HCT116 (cell line): ENCODE results near the gene ADCY6. TPM values are rescaled to one million over a fixed set of nuclear protein-coding genes. Genes with fewer than 3 reads are reported as not detected.

ENCODE experiments used
- ATAC-seq: fragments of 200-7000 bp; cut with Tn5 transposase; 2 replicates; pipeline ENCODE4 v1.9.1; 2020; ENCODE audit warnings: mild to moderate bottlenecking, moderate library complexity
- BruUV-seq: library from RNA; stranded (reverse); fragments of 400-500 nt; replicated peaks from 2 replicates; lab custom pipeline; 2021; lab: Mats Ljungman, UMichigan
- CTCF ChIA-PET: fragments of 300-600 bp; sonication (Branson Sonifier 250); formaldehyde crosslinking; loops from one replicate; lab custom pipeline; 2021; ENCODE audit warnings: antibody characterized with exemption; lab: Charles Lee
- POLR2A ChIA-PET: fragments of 300-600, 350-600 bp; sonication (Branson Sonifier 250); formaldehyde crosslinking; loops from one replicate; lab custom pipeline; 2021; ENCODE audit warnings: antibody characterized with exemption; lab: Charles Lee
- RAD21 ChIA-PET, 2 experiments: fragments of 300-600 bp; sonication (Branson Sonifier 250); formaldehyde crosslinking; loops; one replicate each; lab custom pipeline; 2023; ENCODE audit warnings: low total read pairs in 2 of 2; ENCODE audit not compliant: uncharacterized antibody in 2 of 2, unreplicated experiment in 2 of 2, low non-redundant PET in 1 of 2; lab: Charles Lee
- DNase-seq: peaks from one replicate; pipeline ENCODE4 v3.0.0-alpha.2; 2010; ENCODE audit warnings: low read depth, low spot score
- H2AFZ ChIP-seq: fragments of 200-600 bp; shearing (Covaris generic), sonication (generic); 2 replicates; pipeline ENCODE4 v1.6.1; 2017; ENCODE audit warnings: low read depth, mixed run types, mixed read lengths, antibody characterized with exemption, low read length; ENCODE audit not compliant: poor library complexity, severe bottlenecking
- H3K27ac ChIP-seq: 2 replicates; pipeline ENCODE4 v1.5.1; 2012; ENCODE audit warnings: low read depth, low read length
- H3K27me3 ChIP-seq: fragments of 200-600 bp; sonication (generic); 2 replicates; pipeline ENCODE4 v1.6.1; 2016; ENCODE audit warnings: mixed run types, low read length, mixed read lengths; ENCODE audit not compliant: insufficient read depth
- H3K36me3 ChIP-seq, 2 experiments: fragments of 200-500 bp in 1 of 2; fragments of 200-600 bp in 1 of 2; sonication (Bioruptor generic) in 1 of 2; sonication (generic) in 1 of 2; 2 replicates each; pipeline versions ENCODE4 v1.5.1 to v1.6.1; 2014 to 2016; ENCODE audit warnings: low read length in 2 of 2, inconsistent platforms in 1 of 2, mixed read lengths in 1 of 2, mixed run types in 1 of 2; ENCODE audit not compliant: insufficient read depth in 2 of 2, control insufficient read depth in 1 of 2
- H3K4me1 ChIP-seq, 2 experiments: fragments of 200-600 bp in 1 of 2; sonication (generic) in 1 of 2; 2 replicates each; pipeline versions ENCODE4 v1.5.1 to v1.6.1; 2012 to 2017; ENCODE audit warnings: low read length in 2 of 2, inconsistent platforms in 1 of 2, mild to moderate bottlenecking in 1 of 2, mixed read lengths in 1 of 2, mixed run types in 1 of 2, moderate library complexity in 1 of 2; ENCODE audit not compliant: insufficient read depth in 2 of 2, control insufficient read depth in 1 of 2
- H3K4me2 ChIP-seq: fragments of 200-600 bp; sonication (generic); 2 replicates; pipeline ENCODE4 v1.6.1; 2017; ENCODE audit warnings: mixed run types, low read length, mixed read lengths
- H3K4me3 ChIP-seq, 2 experiments: fragments of 200-600 bp in 1 of 2; sonication (generic) in 1 of 2; replicated peaks in 1 of 2; 2 replicates each; pipeline ENCODE4 v1.5.1; 2011 to 2016; ENCODE audit warnings: low read length in 2 of 2, control low read depth in 1 of 2, low read depth in 1 of 2, mild to moderate bottlenecking in 1 of 2, mixed read lengths in 1 of 2, mixed run types in 1 of 2
- H3K79me2 ChIP-seq: fragments of 200-600 bp; sonication (generic); 2 replicates; pipeline ENCODE4 v1.6.1; 2017; ENCODE audit warnings: mild to moderate bottlenecking, mixed run types, low read length, moderate library complexity, mixed read lengths; ENCODE audit not compliant: insufficient read depth
- H3K9ac ChIP-seq: fragments of 200-600 bp; sonication (generic); 2 replicates; pipeline ENCODE4 v1.6.1; 2016; ENCODE audit warnings: low read length, mixed read lengths
- H3K9me2 ChIP-seq: fragments of 200-600 bp; sonication (generic), shearing (Covaris generic); 2 replicates; pipeline ENCODE4 v1.6.1; 2017; ENCODE audit warnings: mixed run types, mild to moderate bottlenecking, moderate library complexity; ENCODE audit not compliant: insufficient read depth
- H3K9me3 ChIP-seq, 2 experiments: fragments of 200-500 bp in 1 of 2; fragments of 200-600 bp in 1 of 2; sonication (Bioruptor generic) in 1 of 2; sonication (generic) in 1 of 2; 2 replicates each; pipeline ENCODE4 v1.6.1; 2014 to 2017; ENCODE audit warnings: low read length in 2 of 2, mixed read lengths in 2 of 2, inconsistent platforms in 1 of 2, low read depth in 1 of 2, mild to moderate bottlenecking in 1 of 2, mixed run types in 1 of 2, moderate library complexity in 1 of 2; ENCODE audit not compliant: control insufficient read depth in 1 of 2, insufficient read depth in 1 of 2
- H4K20me1 ChIP-seq: fragments of 200-600 bp; sonication (generic), shearing (Covaris generic); 2 replicates; pipeline ENCODE4 v1.6.1; 2017; ENCODE audit warnings: mixed run types, mild to moderate bottlenecking, moderate library complexity; ENCODE audit not compliant: insufficient read depth
- CBX3 ChIP-seq: IDR thresholded peaks from 2 replicates; pipeline ENCODE4 v1.6.1; 2012; ENCODE audit warnings: low read depth
- CEBPB ChIP-seq: IDR thresholded peaks from 2 replicates; pipeline ENCODE4 v1.6.1; 2012; ENCODE audit warnings: low read depth
- CTCF ChIP-seq, 3 experiments: fragments of 200-600 bp in 1 of 3; sonication (generic) in 1 of 3; IDR thresholded peaks in 2 of 3; conservative IDR thresholded peaks in 1 of 3; 2 replicates each; pipeline ENCODE4 v1.5.1; 2012 to 2017; ENCODE audit warnings: low read depth in 2 of 3, low read length in 2 of 3, antibody characterized with exemption in 1 of 3, borderline replicate concordance in 1 of 3, control low read depth in 1 of 3, mild to moderate bottlenecking in 1 of 3, mixed read lengths in 1 of 3, mixed run types in 1 of 3, moderate library complexity in 1 of 3; ENCODE audit not compliant: insufficient read depth in 1 of 3
- ELF1 ChIP-seq: IDR thresholded peaks from 2 replicates; pipeline ENCODE4 v1.6.1; 2012; ENCODE audit warnings: low read depth, borderline replicate concordance
- EZH2 ChIP-seq: fragments of 200-600 bp; sonication (generic); IDR thresholded peaks from 2 replicates; pipeline ENCODE4 v1.6.1; 2017; ENCODE audit warnings: antibody characterized with exemption, mixed run types
- EZH2phosphoT487 ChIP-seq: fragments of 200-600 bp; IDR thresholded peaks from 2 replicates; pipeline ENCODE4 v1.6.1; 2018; ENCODE audit warnings: antibody characterized with exemption, borderline replicate concordance
- JUND ChIP-seq: IDR thresholded peaks from 2 replicates; pipeline ENCODE4 v1.6.1; 2012
- POLR2A ChIP-seq: IDR thresholded peaks from 2 replicates; pipeline ENCODE4 v1.7.0; 2011; ENCODE audit warnings: borderline replicate concordance; ENCODE audit not compliant: insufficient read depth, insufficient read length; ENCODE audit errors: extremely low read depth
- SIN3A ChIP-seq: IDR thresholded peaks from 2 replicates; pipeline ENCODE4 v1.6.1; 2012; ENCODE audit warnings: low read depth
- SP1 ChIP-seq: IDR thresholded peaks from 2 replicates; pipeline ENCODE4 v1.6.1; 2012; ENCODE audit warnings: low read depth
- SRF ChIP-seq: IDR thresholded peaks from 2 replicates; pipeline ENCODE4 v1.6.1; 2012; ENCODE audit warnings: low read depth
- TCF7L2 ChIP-seq: IDR thresholded peaks from 2 replicates; pipeline ENCODE4 v1.7.0; 2011; ENCODE audit warnings: borderline replicate concordance, inconsistent platforms; ENCODE audit not compliant: insufficient read depth, insufficient read length; ENCODE audit errors: extremely low read depth
- YY1 ChIP-seq: IDR thresholded peaks from 2 replicates; pipeline ENCODE4 v1.6.1; 2011; ENCODE audit warnings: low read length, low read depth, moderate library complexity, mild to moderate bottlenecking; ENCODE audit not compliant: insufficient replicate concordance; ENCODE audit errors: extremely low read depth
- ZBTB33 ChIP-seq: IDR thresholded peaks from 2 replicates; pipeline ENCODE4 v1.6.1; 2011; ENCODE audit warnings: mild to moderate bottlenecking, low read length, moderate library complexity; ENCODE audit not compliant: insufficient replicate concordance; ENCODE audit errors: extremely low read depth
- ZFX ChIP-seq: fragments of 450-650 bp; IDR thresholded peaks from 2 replicates; pipeline ENCODE4 v1.6.1; 2017
- ZNF274 ChIP-seq: fragments of 200-500 bp; sonication (Bioruptor generic); IDR thresholded peaks from 2 replicates; pipeline ENCODE4 v1.6.1; 2014; ENCODE audit warnings: mild to moderate bottlenecking, low read depth, low read length, inconsistent platforms
- intact Hi-C: fragments of 100-400 bp; cut with micrococcal nuclease; formaldehyde crosslinking; loops from 2 replicates; pipeline ENCODE4 v1.10.0; 2022
- total RNA-seq: library from RNA; stranded (reverse); gene quantifications from one replicate; pipeline ENCODE4 v1.2.1, GENCODE V29; 2021; ENCODE audit not compliant: unreplicated experiment
- TF ChIP-seq, protein P1 (sequence below): IDR thresholded peaks from 2 replicates; pipeline ENCODE4 v1.6.1; 2012
- TF ChIP-seq, protein P2 (sequence below): IDR thresholded peaks from 2 replicates; pipeline ENCODE4 v1.6.1; 2012

The ADCY6 gene
- total RNA-seq, 1 experiment from 2014 or later = 24.9 TPM

DNA sequence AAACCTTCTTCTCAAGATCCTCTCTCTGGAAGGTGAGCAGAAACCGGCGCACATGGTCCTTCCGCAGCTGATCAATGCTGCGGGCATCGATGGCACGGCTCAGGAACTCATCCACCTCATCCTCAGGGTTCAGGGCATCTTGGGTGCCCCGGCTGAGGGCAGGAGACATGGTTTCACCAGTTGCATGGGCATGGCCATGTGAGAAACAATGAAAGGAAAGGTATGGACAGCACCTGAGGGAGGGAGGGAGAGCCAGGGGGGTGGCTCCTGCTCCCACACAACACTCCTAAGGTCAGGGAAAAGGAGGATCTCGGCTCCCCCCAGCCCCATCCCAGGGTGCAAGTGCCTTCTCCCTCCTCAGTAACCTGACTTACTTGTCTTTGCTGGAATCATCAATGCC is 13.6 kb downstream of the ADCY6 start (continued):
- TF ChIP-seq ZBTB33 = no peak
- no peak for TF ChIP-seq EZH2
- TF ChIP-seq CEBPB = no peak

DNA sequence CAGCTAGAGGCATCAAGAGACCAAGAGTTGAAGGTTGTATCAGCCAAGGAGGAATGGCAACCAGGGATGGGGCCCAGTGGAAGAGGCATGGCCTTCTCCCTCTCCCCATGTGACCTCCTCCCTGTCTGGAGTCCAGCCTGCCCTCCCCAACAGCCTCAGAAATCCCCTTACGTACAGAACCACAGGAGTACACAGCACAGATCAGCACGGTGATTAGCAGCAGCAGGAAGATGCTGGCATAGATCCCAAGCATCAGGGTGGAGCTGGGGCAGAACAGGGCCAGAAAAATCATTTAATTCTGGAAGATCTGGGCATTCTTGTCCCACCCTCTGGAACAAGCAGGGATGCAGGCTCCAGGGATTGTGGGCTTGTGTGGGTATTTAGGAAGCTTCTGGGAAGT is 14.4 kb downstream of the ADCY6 start:
- H3K4me3 ChIP-seq = no peak overlapping the region
- no peak for ATAC-seq
- RAD21 ChIA-PET = no interaction called here
- H3K4me1 ChIP-seq = no peaks in the 10 kb centered on the region
- H3K36me3 ChIP-seq = peaks cover 14 to 22% of the 10 kb centered on the region in 2 experiments; a peak in 3 of 4 replicates
- TF ChIP-seq CTCF (IDR thresholded peaks at IDR 0.05 in 2 of 3, conservative IDR thresholded peaks at IDR 0.05 in 1 of 3; ENCODE audit: borderline replicate concordance in 1 of 3, insufficient read depth in 1 of 3, low read depth in 2 of 3, low read length in 2 of 3) (no peak), SP1 (no peak), CBX3 (no peak), TCF7L2 (no peak), CEBPB (no peak), ZBTB33 (no peak), ZFX (no peak), SRF (no peak), EZH2phosphoT487 (no peak), EZH2 (no peak), YY1 (no peak), ZNF274 (no peak), JUND (no peak), ELF1 (no peak), POLR2A (no peak), SIN3A (no peak)
- TF ChIP-seq, protein P1, sequence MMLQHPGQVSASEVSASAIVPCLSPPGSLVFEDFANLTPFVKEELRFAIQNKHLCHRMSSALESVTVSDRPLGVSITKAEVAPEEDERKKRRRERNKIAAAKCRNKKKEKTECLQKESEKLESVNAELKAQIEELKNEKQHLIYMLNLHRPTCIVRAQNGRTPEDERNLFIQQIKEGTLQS = no peak
- TF ChIP-seq, protein P2, sequence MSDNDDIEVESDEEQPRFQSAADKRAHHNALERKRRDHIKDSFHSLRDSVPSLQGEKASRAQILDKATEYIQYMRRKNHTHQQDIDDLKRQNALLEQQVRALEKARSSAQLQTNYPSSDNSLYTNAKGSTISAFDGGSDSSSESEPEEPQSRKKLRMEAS = no peak
- TF ChIP-seq, all 23 proteins: peak for 0
- H4K20me1 ChIP-seq = no peaks in the 10 kb centered on the region
- H3K9ac ChIP-seq = no peak overlapping the region
- no peaks in the 10 kb centered on the region for H3K9me3 ChIP-seq
- intact Hi-C loops = no loop called here
- no peaks in the 10 kb centered on the region for H3K9me2 ChIP-seq
- no peaks in the 10 kb centered on the region for H3K79me2 ChIP-seq
- no peak overlapping the region for H2AFZ ChIP-seq
- H3K27ac ChIP-seq = no peak overlapping the region
- BruUV-seq = no TSS peak
- DNase-seq = no peak
- H3K27me3 ChIP-seq = no peaks in the 10 kb centered on the region
- ChIA-PET CTCF (no interaction called here), POLR2A (no interaction called here)
- H3K4me2 ChIP-seq = no peak overlapping the region
